GM19452 (cell line): Measurements from ENCODE around the gene ADRA2B.

Experiments
- ATAC-seq: cut with Tn5 transposase; IDR thresholded peaks from one replicate; pipeline ENCODE4 v1.9.1; 2021; ENCODE audit not compliant: unreplicated experiment

ADRA2B gene

GRCh38 chr2:96106991-96107707, 9.2 kb downstream of the ADRA2B start:
- ATAC-seq = no peak

- ATAC-seq = no peak
These were observed 10.2 kb downstream of the ADRA2B start for GRCh38 chr2:96105994-96106715.

- ATAC-seq = no peak
These were observed 11.0 kb downstream of the ADRA2B start for GRCh38 chr2:96105152-96105915.

GRCh38 chr2:96104487-96104861, 11.9 kb downstream of the ADRA2B start:
- ATAC-seq = no peak

GRCh38 chr2:96103761-96104486, 12.4 kb downstream of the ADRA2B start:
- no peak for ATAC-seq

GRCh38 chr2:96103187-96103601, 13.2 kb downstream of the ADRA2B start:
- ATAC-seq = no peak

GRCh38 chr2:96102596-96103186, 13.7 kb downstream of the ADRA2B start:
- ATAC-seq = no peak

- no peak for ATAC-seq
These were observed 15.5 kb downstream of the ADRA2B start for GRCh38 chr2:96100893-96101304.

GRCh38 chr2:96099861-96100798, 16.2 kb downstream of the ADRA2B start:
- no peak for ATAC-seq

GRCh38 chr2:96098900-96099590, 17.3 kb downstream of the ADRA2B start:
- no peak for ATAC-seq

GRCh38 chr2:96097951-96098823, 18.2 kb downstream of the ADRA2B start:
- ATAC-seq = no peak

- ATAC-seq = no peak
These were observed 18.9 kb downstream of the ADRA2B start for GRCh38 chr2:96097441-96097840.

- ATAC-seq = no peak
These were observed 21.2 kb downstream of the ADRA2B start for GRCh38 chr2:96095116-96095636.

- no peak for ATAC-seq
These were observed 22.8 kb downstream of the ADRA2B start for GRCh38 chr2:96093528-96093927.

- no peak for ATAC-seq
These were observed 23.4 kb downstream of the ADRA2B start for GRCh38 chr2:96092951-96093350.

- ATAC-seq = no peak
These were observed 23.8 kb downstream of the ADRA2B start for GRCh38 chr2:96092573-96092877.

GRCh38 chr2:96091711-96092572, 24.4 kb downstream of the ADRA2B start:
- ATAC-seq = no peak
